ENCODE data around the gene TUBB6. TPM values are rescaled to one million over a fixed set of nuclear protein-coding genes. Genes with fewer than 3 reads are reported as not detected.

TUBB6 gene
- total RNA-seq, 2 experiments from 2014 or later: 13.3 to 15.6 TPM

DNA sequence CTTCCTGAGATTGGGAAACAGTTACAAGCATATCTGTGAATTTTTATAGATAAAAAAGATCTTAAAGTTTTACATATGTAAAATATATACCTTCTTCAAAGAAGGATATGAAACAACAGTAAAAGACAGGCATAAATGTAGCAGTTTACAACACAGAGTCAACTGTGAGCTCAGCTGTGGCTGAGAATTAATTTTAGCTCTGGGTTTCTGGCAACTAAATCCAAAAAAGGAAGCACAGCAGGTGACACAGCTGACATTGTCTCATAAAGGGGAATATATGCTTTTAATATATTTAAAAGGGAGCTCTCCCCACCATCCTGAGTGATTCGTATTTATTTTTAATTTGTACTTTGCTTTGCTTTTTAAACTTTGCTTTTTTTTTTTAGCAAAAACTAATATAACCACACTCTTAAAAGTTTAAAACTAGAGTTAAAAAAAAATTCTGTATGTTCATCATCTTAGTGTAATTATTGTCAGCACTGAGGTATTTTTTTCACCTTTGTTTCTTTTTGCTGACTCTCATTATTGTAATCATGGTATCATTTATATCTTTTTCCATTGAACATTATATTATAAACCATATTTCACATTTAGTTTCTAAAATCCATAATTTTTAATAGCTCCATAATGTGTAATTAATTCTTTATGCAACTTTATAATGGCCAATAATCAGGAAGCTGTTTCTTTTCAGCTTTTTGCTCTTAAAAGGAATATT is 6.7 kb downstream of the TUBB6 start:
- Mint-ChIP-seq H3K27ac (no peak overlapping the region), H3K27me3 (peaks cover 5% of the 10 kb centered on the region)
- POLR2A ChIA-PET: interaction anchor here (0.8 kb wide), 1 partner anchor 62 kb away, joined by 4 read pairs; the partner anchor contains the start of gene AFG3L2

DNA sequence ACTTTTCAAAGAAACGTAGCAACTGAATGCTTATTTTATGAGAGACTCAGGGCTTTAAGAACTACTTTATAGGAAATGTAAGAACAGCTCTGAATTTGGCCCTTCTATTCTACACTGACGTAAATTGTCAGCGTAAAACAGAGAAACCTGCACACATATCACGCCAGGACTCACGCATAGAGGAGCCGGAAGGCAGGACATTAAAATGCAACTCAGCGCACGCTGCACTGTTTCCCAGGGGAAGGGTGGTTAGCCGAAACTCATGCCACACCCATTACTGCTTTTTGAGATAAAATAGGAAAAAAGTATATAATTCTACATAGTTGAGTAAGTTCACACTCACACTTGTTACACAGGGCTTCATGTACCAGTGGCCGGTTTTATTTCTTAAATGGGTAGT is 7.4 kb downstream of the TUBB6 start:
- Mint-ChIP-seq H3K4me3 (no peak overlapping the region), H3K9me3 (peaks cover 10% of the 10 kb centered on the region), H3K36me3 (peaks cover 27% of the 10 kb centered on the region), H3K4me1 (no peaks in the 10 kb centered on the region), H3K27me3 (peaks cover 4% of the 10 kb centered on the region), H3K27ac (no peak overlapping the region)
- POLR2A ChIA-PET: interaction anchor here (0.8 kb wide), 1 partner anchor 61 kb away, joined by 4 read pairs; the partner anchor contains the start of gene AFG3L2
- no peak for DNase-seq
- ATAC-seq (ENCODE audit: low read depth): no peak

More for the DNA sequence above, 6.7 kb downstream of the TUBB6 start:
- ATAC-seq (ENCODE audit: low read depth) (no peak), DNase-seq (no peak)
- peaks cover 28% of the 10 kb centered on the region for H3K36me3 Mint-ChIP-seq
- peaks cover 11% of the 10 kb centered on the region for H3K9me3 Mint-ChIP-seq
- peaks cover under 1% of the 10 kb centered on the region for H3K4me1 Mint-ChIP-seq
- no peak overlapping the region for H3K4me3 Mint-ChIP-seq

DNA sequence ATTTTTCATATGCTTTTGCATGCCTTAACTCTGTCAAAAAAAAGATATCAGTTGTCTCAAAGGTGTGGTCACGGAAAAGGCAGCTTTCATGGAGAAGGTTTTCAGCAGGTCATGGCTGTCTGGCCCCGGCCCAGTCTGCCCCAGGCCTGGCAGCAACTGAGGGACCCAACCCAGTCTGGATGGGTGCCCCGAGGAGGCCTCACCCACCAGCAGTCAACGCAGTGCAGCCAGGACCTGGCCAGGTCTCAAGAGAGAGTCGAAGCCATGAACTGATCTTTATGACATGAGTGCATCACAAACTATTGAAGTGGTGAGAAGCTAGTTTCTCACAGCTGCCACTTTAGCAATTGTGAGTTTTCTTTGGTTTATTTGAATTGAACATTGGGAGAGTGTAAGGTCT is 7.9 kb downstream of the TUBB6 start:
- peaks cover 6% of the 10 kb centered on the region for H3K9me3 Mint-ChIP-seq
- H3K27me3 Mint-ChIP-seq: peaks cover 4% of the 10 kb centered on the region
- H3K4me1 Mint-ChIP-seq: no peaks in the 10 kb centered on the region
- POLR2A ChIA-PET: no interaction called here
- ATAC-seq (ENCODE audit: low read depth) (no peak), DNase-seq (no peak)
- no peak overlapping the region for H3K4me3 Mint-ChIP-seq
- peaks cover 25% of the 10 kb centered on the region for H3K36me3 Mint-ChIP-seq
- no peak overlapping the region for H3K27ac Mint-ChIP-seq

GRCh38 chr18:12317664-12318333 is 9.8 kb downstream of the TUBB6 start:
- DNase-seq (no peak), ATAC-seq (ENCODE audit: low read depth) (no peak)
- Mint-ChIP-seq H3K9me3 (peaks cover 4% of the 10 kb centered on the region), H3K36me3 (peaks cover 17% of the 10 kb centered on the region), H3K27ac (no peak overlapping the region), H3K27me3 (peaks cover 4% of the 10 kb centered on the region), H3K4me3 (no peak overlapping the region), H3K4me1 (no peaks in the 10 kb centered on the region)
- POLR2A ChIA-PET: interaction anchor here (0.6 to 0.7 kb wide), 3 partner anchors 40 to 374 kb away, joined by 3 read pairs; no protein-coding TSS in a partner anchor

DNA sequence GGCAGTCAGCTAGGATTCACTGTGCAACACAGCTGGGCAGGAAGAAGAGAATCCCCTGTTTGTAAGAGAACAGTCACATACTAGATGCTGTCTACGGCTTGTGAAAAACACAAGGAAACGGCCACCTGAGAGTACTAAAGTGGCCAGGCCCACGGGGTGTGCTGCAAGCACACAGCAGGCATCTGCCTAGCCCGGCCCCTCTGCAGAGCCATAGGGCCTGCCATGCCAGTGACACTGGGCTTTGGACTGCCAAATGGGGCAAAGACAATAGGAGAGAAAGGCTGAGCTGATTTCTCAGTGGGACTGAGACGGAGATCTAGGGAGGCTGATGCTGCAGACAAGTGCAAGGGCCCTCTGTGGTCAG is 10.3 kb downstream of the TUBB6 start:
- H3K9me3 Mint-ChIP-seq: peaks cover 1% of the 10 kb centered on the region
- POLR2A ChIA-PET: interaction anchor here (0.6 to 0.7 kb wide), 2 partner anchors 326 to 374 kb away, joined by 3 to 4 read pairs; no protein-coding TSS in a partner anchor

DNA sequence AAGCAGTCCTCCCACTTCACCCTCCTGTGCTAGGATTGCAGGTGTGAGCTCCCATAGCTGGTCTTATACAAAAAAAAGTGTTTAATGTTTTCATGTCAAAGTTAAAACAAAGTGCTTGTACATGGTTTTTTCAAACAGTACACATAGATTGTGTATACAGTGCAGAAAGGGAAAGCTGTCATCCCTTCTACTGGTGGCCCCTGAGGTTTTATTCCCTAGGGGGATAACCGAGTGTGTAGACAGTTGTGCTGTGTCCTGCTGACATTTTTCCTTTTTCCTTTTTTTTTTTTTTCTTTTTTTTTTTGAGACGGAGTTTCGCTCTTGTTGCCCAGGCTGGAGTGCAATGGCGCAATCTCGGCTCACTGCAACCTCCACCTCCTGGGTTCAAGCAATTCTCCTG is 10.8 kb downstream of the TUBB6 start:
- no peak overlapping the region for H3K4me3 Mint-ChIP-seq
- H3K27me3 Mint-ChIP-seq: peaks cover under 1% of the 10 kb centered on the region
- POLR2A ChIA-PET: interaction anchor here (0.7 kb wide), 1 partner anchor 326 kb away, joined by 4 read pairs; no protein-coding TSS in a partner anchor
- DNase-seq: no peak
- H3K27ac Mint-ChIP-seq: no peak overlapping the region
- H3K9me3 Mint-ChIP-seq: no peaks in the 10 kb centered on the region
- peaks cover 8% of the 10 kb centered on the region for H3K36me3 Mint-ChIP-seq
- H3K4me1 Mint-ChIP-seq: no peaks in the 10 kb centered on the region
- ATAC-seq (ENCODE audit: low read depth): no peak

More for the DNA sequence above, 10.3 kb downstream of the TUBB6 start:
- ATAC-seq (ENCODE audit: low read depth): no peak
- H3K27ac Mint-ChIP-seq: no peak overlapping the region
- H3K36me3 Mint-ChIP-seq: peaks cover 13% of the 10 kb centered on the region
- DNase-seq: no peak
- no peaks in the 10 kb centered on the region for H3K4me1 Mint-ChIP-seq
- H3K4me3 Mint-ChIP-seq: no peak overlapping the region
- peaks cover 4% of the 10 kb centered on the region for H3K27me3 Mint-ChIP-seq

GRCh38 chr18:12321333-12321732 is 13.3 kb downstream of the TUBB6 start:
- peaks cover 12% of the 10 kb centered on the region for H3K36me3 Mint-ChIP-seq
- DNase-seq: no peak
- H3K4me1 Mint-ChIP-seq: no peaks in the 10 kb centered on the region
- H3K27ac Mint-ChIP-seq: no peak overlapping the region
- ATAC-seq (ENCODE audit: low read depth): no peak
- no peaks in the 10 kb centered on the region for H3K9me3 Mint-ChIP-seq
- no peak overlapping the region for H3K4me3 Mint-ChIP-seq
- POLR2A ChIA-PET: no interaction called here
- H3K27me3 Mint-ChIP-seq: no peaks in the 10 kb centered on the region

GRCh38 chr18:12324991-12325725 is 17.1 kb downstream of the TUBB6 start:
- DNase-seq (no peak), ATAC-seq (ENCODE audit: low read depth) (no peak)
- peaks cover 17% of the 10 kb centered on the region for H3K36me3 Mint-ChIP-seq
- no peak overlapping the region for H3K4me3 Mint-ChIP-seq
- POLR2A ChIA-PET: no interaction called here
- H3K4me1 Mint-ChIP-seq: peaks cover 6% of the 10 kb centered on the region
- H3K27me3 Mint-ChIP-seq: no peaks in the 10 kb centered on the region
- no peaks in the 10 kb centered on the region for H3K9me3 Mint-ChIP-seq
- no peak overlapping the region for H3K27ac Mint-ChIP-seq

DNA sequence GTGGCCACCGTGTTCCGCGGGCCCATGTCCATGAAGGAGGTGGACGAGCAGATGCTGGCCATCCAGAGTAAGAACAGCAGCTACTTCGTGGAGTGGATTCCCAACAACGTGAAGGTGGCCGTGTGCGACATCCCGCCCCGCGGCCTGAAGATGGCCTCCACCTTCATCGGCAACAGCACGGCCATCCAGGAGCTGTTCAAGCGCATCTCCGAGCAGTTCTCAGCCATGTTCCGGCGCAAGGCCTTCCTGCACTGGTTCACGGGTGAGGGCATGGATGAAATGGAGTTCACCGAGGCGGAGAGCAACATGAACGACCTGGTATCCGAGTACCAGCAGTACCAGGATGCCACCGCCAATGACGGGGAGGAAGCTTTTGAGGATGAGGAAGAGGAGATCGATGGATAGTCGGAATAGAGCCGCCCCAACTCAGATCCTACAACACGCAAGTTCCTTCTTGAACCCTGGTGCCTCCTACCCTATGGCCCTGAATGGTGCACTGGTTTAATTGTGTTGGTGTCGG is 17.7 kb downstream of the TUBB6 start:
- no peak overlapping the region for H3K27ac Mint-ChIP-seq
- H3K4me1 Mint-ChIP-seq: peaks cover 6% of the 10 kb centered on the region
- peaks cover 17% of the 10 kb centered on the region for H3K36me3 Mint-ChIP-seq
- no peaks in the 10 kb centered on the region for H3K27me3 Mint-ChIP-seq
- POLR2A ChIA-PET: no interaction called here
- no peak overlapping the region for H3K4me3 Mint-ChIP-seq
- no peak for DNase-seq
- H3K9me3 Mint-ChIP-seq: no peaks in the 10 kb centered on the region
- ATAC-seq (ENCODE audit: low read depth): no peak

DNA sequence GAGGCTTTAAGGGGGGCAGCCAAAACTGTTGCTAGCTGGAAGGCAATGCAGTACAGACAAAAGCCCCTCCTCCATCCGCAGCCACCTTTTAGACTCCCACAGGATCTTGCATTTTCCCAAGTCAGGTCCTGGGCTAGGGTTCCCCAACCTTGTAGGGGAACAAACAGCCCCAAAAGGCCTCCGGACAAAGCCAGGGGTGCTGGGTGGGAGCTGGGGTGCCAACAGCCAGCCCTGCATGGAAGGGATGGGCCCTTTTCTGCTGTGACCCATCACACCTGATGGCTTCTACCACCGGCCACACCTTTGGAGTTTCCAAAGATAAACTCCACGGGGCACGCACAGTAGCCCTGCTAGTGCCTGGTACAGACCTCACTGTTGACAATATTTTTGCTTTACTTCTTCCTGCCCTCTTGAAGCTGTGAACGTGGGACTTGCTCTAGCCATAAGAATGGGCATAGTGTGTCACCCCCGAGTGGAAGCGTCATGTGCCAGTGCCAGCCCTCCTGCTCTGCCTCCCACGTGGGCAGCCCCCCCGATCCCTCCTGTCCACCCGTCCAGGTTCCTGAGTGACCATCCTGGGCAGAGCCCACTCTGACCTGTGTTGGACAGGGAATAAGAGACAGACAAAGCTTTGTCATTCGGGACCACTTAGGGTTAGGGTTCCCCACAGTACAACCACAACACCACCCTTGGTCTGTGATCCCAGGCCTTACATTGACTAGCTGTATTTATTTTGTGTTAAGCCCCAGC is 18.8 kb downstream of the TUBB6 start:
- Mint-ChIP-seq H3K36me3 (peaks cover 10% of the 10 kb centered on the region), H3K27ac (no peak overlapping the region), H3K9me3 (no peaks in the 10 kb centered on the region), H3K4me1 (peaks cover 6% of the 10 kb centered on the region), H3K27me3 (no peaks in the 10 kb centered on the region), H3K4me3 (no peak overlapping the region)
- POLR2A ChIA-PET: no interaction called here
- no peak for ATAC-seq (ENCODE audit: low read depth)
- no peak for DNase-seq

DNA sequence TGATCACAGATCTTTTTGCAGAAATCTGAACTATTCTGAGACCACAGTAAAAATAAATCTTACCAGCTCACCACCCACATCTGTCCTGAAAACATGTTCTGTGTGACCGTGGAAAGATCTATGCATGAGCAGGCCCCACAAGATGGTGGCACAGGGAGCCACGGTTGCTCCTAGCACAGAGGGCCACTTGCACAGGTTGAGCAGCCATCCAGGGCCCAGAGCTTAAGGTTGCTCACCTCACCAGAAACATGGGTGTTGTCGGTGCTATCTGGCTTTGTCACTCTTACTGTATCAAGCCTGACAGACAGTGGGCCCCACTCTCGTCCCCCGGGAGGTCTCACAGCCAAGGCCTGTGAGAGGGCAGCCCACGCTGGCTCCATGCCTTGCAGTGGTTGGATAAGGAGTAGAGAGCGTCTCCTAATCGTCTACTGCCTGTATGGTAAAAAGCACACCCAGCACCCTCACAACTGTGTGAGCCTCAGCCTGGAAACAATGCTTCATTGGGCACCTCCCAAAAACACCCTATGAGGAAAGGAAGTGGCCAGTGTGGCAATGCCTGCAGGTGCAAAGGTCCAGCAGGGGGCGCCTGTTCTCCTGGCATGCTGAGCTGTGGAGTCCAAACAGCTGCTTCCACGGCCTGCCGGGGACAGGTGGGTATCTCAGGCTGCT is 19.6 kb downstream of the TUBB6 start:
- peaks cover 10% of the 10 kb centered on the region for H3K36me3 Mint-ChIP-seq
- DNase-seq (peak; percentile 84), ATAC-seq (ENCODE audit: low read depth) (peak; percentile 92)
- H3K27ac Mint-ChIP-seq: no peak overlapping the region
- no peaks in the 10 kb centered on the region for H3K9me3 Mint-ChIP-seq
- POLR2A ChIA-PET: interaction anchor here (0.6 kb wide), 1 partner anchor 337 kb away, joined by 3 read pairs; no protein-coding TSS in a partner anchor
- H3K4me3 Mint-ChIP-seq: no peak overlapping the region
- H3K4me1 Mint-ChIP-seq: peaks cover 6% of the 10 kb centered on the region
- no peaks in the 10 kb centered on the region for H3K27me3 Mint-ChIP-seq

DNA sequence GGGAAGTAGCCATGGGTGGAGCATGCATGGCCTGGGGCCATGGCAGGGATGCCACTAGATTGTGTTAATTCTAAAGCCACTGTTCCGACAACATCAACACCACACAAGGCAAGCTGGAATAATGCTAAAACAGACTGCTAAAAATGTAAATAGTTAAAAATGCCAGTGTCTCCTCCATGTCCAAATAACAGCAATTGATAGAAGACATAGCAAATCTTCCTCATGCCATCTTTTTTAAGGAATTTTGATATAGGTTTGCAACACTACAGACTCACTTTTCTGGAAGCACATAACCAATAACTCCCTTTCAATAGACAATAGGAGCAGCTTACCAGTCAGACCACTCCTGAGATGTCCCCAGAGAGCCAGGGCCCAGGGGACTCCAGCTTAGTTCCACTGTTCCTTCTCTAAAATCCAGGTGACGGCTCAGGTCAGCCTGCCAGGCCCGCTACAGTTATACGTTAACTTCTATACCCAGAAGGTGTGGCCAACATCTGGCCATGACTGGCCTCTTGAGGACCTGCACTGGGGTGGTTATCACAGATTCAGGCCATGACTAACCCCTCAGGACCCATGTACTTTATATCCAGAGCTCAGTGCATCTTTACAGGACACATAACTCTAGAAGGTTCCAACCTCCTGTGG is 20.3 kb downstream of the TUBB6 start:
- POLR2A ChIA-PET: interaction anchor here (0.6 kb wide), 1 partner anchor 336 kb away, joined by 3 read pairs; no protein-coding TSS in a partner anchor
- no peak overlapping the region for H3K4me3 Mint-ChIP-seq
- H3K9me3 Mint-ChIP-seq: no peaks in the 10 kb centered on the region
- peaks cover 12% of the 10 kb centered on the region for H3K36me3 Mint-ChIP-seq
- ATAC-seq (ENCODE audit: low read depth): no peak
- no peaks in the 10 kb centered on the region for H3K27me3 Mint-ChIP-seq
- peaks cover 6% of the 10 kb centered on the region for H3K4me1 Mint-ChIP-seq
- DNase-seq: no peak
- no peak overlapping the region for H3K27ac Mint-ChIP-seq
